G401.6 (cell line): ENCODE results near the gene PI4KA.
A peak's percentile ranks its signal among the peaks of the same experiment; 100 is the strongest.

Experiments
- FAIRE-seq: peaks from 2 replicates; lab custom pipeline; 2012; peaks lifted over from hg19 to GRCh38; lab: Jason Lieb, UNC

PI4KA gene

DNA sequence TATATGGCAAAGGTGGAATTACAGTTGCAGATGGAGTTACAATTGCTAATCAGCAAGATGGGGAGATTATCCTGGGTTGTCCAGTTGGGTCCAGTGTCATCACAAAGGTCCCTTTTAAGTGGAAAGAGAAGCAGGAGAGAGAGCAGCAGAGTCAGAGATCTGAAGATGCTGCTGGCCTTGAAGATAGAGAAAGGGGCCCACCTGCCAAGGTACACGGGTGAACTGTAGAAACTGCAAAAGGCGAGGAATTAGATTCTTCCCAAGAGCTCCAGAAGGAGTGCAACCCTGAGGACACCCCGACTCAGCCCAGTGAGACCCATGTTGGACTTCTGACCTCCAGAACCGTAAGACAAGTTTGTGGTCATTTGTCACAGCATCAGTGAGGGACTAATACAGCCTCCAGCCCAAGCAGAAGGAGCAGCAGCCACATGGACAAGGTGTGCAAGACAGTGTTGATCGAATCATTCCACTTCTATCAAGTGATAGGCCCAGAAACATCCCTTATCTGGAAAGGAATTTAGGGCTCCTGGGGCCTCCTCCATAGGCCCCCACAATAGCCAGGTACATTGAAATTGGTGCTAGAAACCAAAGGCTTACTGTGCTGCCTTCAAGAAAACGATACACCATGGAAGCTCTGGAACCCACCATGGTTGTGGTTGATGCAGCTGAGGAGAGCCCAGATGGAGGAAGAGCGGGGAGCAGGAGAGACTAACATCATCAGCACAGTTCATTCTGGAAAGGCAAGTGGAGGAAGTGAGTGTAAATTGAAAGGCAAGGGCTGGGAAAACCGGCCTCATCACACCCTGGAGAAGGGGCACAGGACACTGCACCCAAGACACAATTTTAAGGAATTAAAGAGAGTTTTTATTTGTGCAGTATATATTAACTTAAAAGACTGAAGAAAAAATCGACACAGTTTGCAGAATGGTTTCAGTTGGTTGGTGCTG lies 23.5 kb upstream of the PI4KA start:
- FAIRE-seq: no peak

GRCh38 chr22:20881231-20881630 lies 22.6 kb upstream of the PI4KA start:
- no peak for FAIRE-seq

DNA sequence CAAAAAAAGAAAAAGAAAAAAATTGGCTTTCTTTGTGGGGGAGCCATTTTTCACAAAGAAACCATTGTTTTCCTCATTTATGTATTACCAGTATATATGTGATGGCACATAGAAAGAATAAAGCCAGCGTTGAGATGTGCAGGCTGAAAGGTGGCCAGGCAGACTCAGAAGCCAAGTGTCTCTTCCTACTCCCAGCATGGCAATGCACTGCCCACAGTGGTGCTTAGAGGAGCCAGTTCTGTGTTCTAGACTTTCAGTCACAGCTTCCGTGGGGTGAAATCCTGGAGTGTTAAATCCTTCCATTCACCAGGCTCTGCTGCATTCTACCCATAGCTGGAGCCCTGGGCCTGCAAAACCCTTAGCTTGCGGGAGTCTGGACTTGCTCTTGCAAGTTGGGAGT lies 19.1 kb upstream of the PI4KA start:
- no peak for FAIRE-seq

- no peak for FAIRE-seq
Observed at GRCh38 chr22:20875296-20875695, 16.7 kb upstream of the PI4KA start.

DNA sequence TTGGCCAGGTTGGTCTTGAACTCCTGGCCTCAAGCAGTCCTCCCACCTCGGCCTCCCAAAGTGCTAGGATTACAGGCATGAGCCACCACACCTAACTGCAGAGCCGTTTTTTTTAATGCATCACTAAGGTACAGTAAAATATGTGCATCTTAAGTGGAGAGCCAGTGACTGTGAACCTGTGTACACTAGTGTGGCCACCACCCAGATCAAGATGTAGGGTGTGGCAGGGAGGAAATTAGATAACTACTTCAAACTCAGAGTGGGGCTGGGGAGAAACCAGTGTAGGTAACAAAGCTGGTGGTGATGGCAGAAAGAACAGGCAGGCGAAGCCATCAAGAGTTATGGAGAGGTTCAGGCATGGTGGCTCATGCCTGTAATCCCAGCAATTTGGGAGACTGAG lies 14.6 kb upstream of the PI4KA start:
- FAIRE-seq: no peak

GRCh38 chr22:20869234-20869633 lies 10.6 kb upstream of the PI4KA start:
- no peak for FAIRE-seq

- FAIRE-seq: no peak
Observed at GRCh38 chr22:20868025-20868962, 9.7 kb upstream of the PI4KA start.

DNA sequence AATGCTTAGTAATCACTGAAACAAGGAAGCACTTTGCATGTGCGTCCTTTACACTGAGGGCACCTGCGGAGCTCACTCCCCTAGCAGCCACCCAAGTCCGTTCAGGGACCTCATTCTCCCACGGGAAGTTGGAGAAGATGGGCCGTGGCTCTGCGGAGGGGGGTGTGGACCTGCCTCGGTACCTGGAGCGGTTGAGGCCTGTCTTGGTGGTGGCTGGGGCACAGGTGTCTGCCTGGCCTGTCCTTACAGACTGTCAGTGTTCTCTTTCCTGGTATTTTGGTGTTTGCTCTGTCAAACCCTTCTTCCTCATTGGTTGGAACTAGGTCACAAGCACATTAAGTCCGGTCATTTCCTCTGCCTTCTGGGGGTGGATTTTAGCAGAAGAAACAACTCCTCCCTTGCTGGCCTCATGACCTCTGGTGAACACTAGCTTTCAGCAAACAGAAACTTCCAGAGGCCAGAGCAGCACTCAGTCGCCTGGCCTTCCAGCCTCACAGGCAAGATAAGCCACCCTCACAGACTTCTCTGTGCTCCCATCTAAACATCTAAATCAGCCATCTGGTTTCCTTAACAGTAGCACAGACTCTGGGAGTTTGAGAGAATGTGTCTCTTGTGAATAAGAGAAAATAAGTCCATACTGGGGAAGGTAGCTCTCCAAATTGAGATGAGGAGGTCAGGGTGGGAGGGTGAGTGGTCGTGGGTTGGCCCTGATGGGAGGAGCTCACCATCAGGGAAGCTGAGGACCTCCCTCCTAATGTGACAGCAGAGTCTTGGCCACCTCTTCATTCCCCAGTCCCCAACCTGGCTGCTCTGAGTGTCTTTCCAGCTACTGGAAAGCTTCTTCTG lies 8.8 kb upstream of the PI4KA start:
- no peak for FAIRE-seq

DNA sequence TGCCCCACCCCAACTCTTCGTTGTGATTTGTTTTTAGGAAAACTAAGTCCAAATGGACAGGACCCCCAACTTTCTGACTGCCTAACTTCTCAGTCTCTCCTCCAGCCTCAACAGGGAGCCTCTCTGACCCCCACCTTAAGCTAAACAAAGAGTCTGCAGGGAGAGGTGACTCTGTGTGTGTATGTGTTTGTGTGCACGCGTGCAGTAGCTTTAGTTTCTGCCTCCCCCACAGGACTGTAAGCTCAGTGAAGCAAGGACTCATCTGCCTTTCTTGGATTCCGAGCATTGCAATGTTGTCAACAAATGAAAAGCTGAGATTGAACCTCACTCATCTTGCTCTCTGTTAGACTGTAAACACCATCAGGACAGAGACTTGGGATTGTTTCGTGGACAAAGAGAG lies 8.1 kb upstream of the PI4KA start:
- no peak for FAIRE-seq

GRCh38 chr22:20865875-20866445 lies 7.3 kb upstream of the PI4KA start:
- FAIRE-seq: no peak

GRCh38 chr22:20865331-20865730 lies 6.7 kb upstream of the PI4KA start:
- no peak for FAIRE-seq

- FAIRE-seq: no peak
Observed at GRCh38 chr22:20864186-20864908, 5.7 kb upstream of the PI4KA start.

- FAIRE-seq: no peak
Observed at GRCh38 chr22:20863366-20863765, 4.8 kb upstream of the PI4KA start.

DNA sequence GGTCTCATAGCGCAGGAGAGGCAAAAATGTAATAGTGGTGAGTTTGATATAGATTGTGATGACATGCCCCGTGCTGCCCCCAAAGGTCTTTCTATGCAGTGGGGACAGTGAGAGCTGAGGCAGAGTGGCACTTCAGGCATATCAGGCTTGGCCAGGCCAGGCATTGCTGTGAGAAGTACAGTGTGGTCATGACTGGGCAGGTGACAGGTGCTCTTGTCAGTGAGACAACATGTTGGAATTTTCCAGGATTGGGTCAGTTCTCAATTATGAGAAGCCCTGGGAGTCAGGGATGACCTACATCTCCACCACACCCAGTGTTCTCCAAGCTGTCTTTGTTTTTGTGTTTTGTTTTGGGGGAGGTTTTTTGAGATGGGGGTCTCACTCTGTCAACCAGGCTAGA lies 3.9 kb upstream of the PI4KA start:
- no peak for FAIRE-seq

- FAIRE-seq: no peak
Observed at GRCh38 chr22:20859615-20860014, 1.0 kb upstream of the PI4KA start.

GRCh38 chr22:20857838-20858614 lies 585 bp downstream of the PI4KA start:
- FAIRE-seq: peak; percentile 15

DNA sequence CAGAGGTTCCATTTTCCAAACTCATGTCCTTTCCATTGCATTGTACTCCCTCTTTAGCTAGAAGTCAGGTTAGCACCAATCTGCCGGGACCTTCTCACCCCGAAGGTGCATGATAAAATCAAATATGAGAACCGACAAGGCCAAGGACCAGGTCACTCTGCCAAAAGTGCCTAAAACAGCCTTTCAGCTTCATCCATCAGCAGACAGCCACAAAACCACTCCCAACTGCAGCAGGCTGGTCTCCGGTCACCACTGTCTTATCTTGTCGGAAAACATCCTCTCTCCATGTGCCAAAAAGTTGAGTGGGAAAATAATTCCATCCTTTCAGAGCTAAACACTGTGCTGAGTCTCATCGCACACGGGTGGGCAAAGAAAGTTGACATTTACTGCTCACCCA lies 1.4 kb downstream of the PI4KA start:
- no peak for FAIRE-seq

DNA sequence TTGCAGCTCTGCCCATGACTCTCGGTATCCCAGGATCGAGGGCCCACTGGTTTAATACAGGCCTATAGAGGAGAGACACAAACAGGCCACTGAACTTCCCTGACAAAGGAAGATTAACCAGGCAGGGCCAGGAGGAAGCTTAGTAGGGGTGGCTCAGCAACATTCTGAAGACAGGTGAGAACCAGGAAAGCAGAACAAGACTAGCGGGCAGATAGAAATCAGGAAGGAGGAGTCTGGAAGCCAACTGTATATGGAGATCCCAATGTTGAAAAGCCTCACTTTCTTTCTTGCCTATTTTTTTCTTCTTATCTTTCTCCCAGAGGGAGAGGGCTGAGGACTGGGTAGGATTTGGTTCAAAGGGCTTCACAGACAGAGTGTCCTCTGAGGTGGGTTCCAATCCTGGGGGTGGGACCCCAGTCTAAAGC lies 5.4 kb downstream of the PI4KA start:
- no peak for FAIRE-seq

DNA sequence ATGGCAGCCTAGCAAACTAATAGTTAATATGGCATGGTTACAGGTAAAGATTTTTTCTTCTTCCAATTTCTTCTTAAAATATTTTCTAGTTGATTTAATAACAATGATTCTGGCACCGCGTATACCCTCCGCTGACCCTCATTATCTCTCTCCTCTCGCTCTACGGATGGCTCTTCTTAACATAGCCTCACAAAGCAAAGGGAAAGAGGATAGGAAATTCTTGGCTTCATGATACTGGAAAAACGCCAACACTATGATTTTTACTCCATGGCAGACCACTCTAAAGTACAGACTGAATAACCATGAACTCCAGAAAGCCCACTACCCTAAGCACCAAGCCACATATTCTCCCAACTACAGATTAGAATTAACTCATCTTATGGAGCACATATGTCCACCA lies 6.1 kb downstream of the PI4KA start:
- FAIRE-seq: no peak

- FAIRE-seq: no peak
Observed at GRCh38 chr22:20852076-20852475, 6.5 kb downstream of the PI4KA start.
